Muscle of arm (tissue), 12 donors: ENCODE data around the gene ANXA4. TPM values are rescaled to one million over a fixed set of nuclear protein-coding genes. Genes with fewer than 3 reads are reported as not detected.

Experiments used
- DNase-seq: peaks from one replicate; pipeline ENCODE4 v3.0.0-alpha.2; 2013
- polyA plus RNA-seq, 12 donors: library from polyadenylated mRNA; unstranded; fragments of 120-200 nt; gene quantifications; one replicate each; pipeline ENCODE4 v1.2.1, GENCODE V29; 2013; ENCODE audit not compliant: insufficient read length in 12 of 12

Gene ANXA4
- polyA plus RNA-seq, 12 donors: 24.0 to 68.2 (median 29.4) TPM; not detected in 1

DNA sequence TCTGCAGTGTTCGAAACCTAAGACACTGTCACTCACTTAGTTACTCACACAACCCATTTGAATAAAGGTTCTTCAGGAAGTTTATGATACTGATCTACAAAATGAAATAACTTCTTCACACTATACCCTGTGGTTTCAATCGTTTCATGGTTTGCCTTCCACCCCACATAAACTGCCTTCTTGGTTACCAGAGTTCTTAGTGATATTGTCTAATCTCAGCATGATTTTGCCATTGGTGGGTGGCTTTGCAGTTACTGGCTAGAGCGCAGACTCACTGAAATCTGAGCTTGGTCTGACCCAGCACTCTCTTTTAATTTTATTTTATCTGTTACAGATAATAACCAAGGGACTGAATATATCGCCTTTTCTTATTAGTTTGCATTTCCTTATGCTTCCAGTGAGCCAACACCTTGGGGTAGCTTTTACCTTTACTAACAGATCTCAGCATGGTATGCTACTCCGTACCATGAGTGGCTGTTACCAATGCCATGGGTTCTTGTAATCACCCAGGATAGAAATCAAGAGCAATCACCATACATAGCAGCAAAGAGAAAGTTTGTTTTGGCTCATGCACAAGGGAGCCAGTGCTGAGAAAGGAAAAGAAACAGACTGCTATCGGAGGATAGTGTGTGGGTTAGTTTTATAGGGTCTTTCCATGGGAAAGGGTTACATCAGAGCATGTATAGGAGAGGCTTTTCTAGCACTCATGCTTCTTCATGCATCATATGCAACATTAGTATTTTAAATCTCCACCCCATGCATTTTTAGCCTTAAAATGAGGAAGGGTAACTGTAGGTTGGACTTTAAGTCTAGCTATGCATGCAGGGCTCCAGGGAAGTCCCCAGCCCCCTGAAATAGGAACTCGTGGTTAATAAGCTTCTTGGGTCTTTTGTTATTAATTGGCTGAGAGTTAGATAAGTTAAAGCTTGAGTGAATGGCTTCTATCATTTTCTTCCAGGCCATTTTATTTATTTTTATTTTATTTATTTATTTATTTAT, 33.3 kb downstream of the ANXA4 start:
- DNase-seq: no peak

DNA sequence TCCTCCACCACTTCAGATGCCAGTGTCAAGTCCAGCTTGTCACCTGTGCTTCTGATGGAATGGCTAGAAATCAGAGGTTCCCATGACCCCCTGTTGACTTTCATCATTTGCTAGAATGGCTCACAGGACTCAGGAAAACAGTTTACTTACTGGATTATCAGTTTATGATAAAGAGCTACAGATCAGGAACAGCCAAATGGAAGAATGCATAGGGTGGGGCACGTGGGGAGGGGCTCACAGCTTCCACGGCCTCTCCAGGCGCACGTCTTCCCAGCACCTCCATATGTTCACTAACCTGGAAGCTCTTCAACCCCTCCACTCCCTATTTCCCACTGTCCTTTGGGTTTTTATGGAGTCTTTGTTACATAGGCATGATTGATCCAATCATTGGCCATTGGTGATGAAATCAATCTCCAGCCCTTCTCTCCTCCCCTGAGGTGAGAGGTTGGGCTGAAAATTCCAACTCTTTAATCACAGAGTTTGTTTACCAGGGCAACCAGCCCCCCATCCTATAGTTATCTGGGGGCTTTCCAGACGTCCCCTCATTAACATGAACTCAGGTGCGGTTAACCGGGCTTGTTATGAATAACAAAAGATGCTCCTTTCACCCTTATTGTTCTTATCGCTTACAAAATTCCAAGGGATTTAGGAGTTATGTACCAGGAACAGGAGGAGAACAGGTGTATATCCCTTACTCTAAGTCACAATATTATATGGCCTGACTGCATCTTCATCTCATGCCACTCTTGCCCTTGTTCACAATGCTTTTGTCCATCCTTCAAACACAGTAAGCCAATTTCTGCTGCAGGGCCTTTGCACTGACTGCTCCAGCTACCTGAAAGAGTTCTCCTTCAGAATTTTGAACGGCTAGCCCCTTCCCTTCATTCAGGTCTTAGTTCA, 35.2 kb downstream of the ANXA4 start:
- DNase-seq: no peak

DNA sequence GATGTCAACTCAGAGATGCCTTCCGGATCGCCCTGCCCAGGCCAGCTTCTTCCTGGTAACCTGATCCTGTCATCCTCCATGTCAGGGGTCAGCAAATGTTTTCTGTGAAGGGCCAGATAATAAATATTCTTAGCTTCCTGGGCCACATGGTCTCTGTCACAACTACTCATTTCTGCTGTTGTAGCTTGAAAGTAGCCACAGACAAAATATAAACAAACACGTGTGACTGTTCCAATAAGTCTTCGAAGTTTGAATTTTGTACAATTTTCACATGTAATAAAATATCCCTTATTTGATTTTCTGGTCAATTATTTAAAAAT, 35.8 kb downstream of the ANXA4 start:
- no peak for DNase-seq

DNA sequence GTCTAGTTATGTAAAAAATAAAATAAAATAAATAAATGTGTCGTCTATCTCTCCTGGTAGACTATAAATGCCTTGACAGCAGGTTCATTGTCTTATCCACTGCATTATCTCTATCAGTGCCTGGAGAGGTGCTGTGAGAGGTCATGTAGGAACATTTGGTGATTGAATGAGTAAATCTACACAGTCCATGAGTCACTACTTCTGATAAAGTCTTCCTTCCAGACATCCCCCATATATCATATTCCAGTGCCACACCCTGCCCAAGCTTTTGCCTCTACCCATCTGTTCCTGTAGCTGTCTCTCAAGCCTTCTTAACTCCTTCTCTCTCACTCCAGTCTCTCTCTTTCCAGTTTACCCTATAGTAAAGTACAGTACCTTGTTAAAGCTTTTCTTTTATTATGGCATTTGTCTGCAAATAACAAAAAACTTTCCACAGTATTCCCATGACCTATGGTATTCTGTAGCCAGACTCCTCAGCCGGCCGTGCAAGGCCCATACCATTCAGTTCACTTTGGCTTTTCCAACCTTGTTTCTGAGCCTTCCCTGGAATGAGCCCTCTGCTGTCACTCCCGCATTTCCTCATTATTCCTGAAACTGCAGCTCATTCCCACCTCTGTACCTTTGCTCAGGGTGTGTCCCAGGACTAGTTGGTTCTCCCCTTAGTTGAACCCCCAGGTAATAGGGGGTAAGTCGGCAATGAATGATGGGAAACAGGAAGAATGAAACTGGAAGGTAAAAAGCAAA, 37.5 kb downstream of the ANXA4 start:
- no peak for DNase-seq

DNA sequence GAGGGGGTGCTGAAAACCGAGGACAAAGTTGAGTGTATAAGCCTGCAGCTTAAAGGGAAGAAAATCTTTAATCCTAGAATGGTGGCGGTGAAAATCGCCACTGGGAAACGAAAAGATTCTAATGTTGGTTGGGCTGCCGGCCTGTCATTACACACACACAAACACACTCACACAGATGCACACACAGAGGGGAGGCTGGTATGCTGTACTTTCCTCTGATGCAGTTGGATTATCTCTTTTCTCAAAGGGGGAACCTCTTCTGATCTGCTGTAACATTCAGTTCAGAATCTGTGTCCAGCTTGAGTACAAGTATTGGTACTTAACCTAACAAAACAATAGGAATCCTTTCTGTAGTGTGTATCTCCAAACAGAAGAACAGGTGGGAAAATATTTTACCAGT, 39.0 kb downstream of the ANXA4 start:
- DNase-seq: no peak

DNA sequence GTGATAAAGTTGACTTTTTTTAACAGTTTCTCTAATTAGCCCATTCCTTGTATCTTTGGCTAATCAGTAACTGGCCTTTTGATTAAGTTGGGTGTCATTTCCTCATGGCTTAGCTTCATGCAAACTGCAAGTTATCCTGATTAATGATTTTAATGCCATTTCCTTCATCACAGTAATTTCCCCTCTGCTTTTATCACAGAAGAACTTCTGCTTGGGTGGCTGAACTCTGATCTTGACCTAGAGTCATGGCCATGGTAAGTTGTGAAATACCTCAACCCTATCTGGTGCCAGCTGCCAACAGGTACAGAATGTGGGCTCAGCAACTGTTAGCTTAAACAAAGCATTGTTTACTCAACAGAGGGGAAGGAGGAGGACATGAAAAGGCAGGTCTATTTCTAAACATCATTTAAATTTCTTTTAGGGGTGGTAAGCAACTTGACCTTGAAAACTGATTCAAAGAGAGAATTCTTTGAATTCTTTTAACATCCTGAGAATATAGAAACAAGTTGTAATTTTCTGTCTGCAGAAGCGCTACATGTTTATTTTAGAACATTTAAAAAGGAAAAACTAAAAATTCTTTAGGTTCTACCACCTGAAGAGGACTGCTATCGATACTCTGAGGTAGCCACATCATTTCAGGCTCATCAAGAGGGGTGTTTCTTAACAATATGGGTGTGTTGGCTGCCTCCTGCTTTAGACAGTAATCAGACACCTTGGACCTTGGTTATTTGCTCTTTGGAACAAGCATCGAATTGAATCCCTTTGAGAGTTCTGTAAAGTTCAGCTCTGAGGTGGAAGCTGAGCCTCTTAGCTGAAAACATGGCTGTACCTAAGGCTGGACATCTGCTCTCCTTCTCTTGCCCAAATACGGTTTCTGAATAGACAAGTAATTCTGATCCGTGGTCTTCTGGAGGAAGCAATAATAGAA, 39.7 kb downstream of the ANXA4 start:
- no peak for DNase-seq

DNA sequence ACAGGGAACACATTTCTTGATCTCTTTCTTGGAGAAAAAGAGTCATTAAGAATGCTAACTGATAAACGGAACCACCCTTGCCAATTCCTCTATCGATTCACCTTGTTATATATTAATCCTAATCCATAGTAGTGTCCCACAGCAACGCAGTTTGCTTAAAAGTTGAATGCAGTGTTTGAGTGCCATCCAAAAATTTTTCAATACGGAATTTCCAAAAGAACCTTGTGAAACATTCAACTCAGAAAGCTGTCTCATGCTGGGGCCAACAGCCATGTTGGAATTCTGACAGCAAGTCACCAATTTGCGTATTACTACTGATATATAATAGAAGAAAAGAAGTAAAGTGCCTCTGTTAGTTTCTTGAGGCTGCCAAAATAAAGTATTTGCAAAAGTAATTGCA, 42.3 kb downstream of the ANXA4 start:
- DNase-seq: no peak

DNA sequence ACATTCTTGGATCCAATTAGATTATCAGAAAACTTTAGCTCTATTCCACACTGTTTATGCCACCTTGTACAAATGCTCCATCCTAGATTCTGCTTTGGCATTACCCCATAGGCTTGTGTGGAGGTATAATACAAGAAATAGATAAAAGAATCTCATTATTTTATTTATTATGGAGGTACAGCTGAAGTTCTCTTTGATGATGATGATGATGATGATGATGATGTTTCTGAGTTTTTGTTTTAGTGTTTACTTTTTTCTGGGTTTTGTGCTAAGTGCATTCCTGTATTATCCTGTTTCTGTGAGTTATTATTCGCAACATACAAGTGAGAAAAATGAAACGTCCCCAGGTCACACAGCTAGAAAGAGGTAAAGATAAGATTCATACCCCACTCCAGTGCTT, 43.4 kb downstream of the ANXA4 start:
- no peak for DNase-seq

DNA sequence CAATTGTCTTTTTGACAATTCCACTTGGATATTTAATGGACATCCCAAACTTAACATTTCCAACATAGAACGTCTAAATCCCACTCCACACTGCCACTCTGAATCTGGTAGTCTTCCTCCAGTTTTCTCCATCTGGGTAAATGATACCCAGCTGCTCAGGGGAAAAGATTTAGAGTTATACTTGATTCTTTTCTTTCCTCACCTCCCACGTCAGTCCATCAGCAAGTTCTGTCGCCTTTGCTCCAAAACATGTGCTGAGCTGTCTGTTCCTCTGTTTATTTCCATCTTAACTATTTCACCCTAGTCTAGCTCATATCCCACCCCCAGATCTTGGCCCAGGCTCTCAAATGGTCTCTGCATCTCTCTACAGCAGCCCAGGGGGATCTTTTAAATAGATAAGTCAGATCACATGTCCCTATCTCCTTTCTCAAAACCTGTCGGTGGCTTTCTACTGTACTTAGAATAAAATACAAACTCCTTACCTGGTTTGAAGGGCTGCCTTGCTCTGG, 44.2 kb downstream of the ANXA4 start:
- no peak for DNase-seq

DNA sequence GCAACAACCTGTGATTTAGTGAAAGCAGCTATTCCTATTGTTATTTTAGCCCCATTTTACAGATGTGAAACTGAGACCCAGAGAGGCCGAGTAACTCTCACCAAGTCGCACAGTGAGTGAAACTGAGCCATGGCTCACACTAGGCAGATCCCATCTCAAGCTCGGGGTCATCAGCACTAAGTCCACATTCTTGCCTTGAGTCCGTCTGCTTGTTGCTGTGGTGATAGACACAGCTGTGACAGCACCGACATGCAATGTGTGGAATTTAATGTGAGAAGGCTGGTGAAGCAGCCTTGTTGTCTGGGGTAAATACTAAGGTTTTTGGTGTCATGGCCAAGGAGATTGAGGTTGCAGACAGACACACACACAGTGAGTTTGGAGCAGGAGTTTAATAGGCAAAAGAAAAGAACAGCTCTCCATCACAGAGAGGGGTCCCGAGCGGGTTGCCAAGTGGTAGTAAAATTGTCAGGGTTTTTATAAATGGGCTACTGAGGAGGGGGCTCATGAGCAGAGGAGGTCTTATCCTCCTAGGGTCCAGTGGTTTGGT, 47.3 kb downstream of the ANXA4 start:
- DNase-seq: peak; percentile 46

DNA sequence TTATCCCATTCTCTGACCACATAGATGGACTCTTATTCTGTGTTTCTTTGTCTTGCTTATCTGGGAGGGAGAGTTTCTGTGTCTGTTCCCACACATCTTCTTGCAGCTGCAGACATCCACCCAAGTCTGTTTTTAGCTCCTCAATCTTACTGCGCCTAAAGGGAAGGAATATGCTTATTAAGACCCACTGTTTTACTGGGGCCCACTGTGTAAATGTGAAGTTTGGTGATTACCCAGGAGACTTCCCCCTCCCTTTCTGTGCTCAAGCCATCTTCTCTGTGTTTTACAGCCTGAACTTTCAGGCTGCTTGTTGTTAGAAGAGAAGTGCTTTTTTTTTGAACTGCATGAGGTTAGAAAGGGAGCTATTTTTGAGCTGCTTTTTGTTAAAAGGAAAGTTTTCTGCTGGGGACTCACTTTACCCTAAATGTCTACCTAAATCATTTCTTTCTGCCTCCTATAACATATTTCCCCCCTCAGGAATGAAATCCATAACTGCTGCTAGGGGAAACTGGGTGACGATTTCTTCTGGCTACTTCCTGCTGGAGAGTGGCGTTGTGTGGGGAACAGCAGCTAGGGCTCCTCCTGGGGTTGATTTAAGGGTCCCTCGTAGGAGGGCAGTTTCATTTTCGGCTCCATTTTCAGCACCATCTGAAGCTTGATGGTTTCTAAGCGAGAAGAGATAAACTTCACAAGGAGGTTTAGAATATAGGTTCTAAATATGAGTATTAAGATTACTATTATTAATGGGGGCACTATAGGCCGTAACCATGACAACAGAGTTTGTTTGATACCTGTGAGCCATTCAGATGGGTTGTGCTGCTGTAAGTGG, 48.1 kb downstream of the ANXA4 start:
- DNase-seq: peak; percentile 59

DNA sequence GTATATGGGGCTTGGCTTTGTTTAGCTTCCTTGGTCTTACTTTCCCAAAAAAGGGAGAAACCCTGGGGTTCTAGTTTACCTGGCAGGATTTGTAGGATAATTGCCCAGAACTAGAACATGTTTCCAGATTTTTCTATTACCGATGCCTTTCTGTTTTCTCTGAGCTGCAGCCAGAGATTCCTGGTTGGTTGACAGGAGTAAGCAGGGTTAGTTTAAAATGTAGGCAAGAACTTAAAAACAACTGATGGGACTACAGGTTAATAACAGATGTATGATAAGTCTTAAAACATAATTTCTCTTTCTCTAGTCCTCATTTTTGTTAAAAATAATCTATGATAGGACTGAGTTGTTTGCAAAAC, 48.6 kb downstream of the ANXA4 start:
- DNase-seq: no peak

DNA sequence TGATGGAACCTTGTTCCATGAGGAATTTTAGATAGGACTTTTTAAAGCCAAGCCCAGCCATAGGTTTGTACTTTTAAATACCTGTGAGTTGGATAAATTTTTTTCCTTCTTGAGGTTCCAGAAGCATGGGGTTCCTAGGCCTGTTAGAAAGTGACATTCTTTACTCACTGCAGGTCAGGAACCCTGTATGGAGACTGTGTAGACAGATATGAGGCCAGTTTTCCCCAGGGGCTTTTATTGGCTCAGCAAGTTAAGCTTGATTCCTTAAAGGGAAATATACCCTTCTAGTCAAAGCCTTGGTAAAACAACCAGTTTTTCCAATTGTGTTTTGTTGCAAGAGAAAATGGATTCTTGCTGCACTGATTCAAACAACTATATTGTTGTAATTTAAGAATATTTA, 49.1 kb downstream of the ANXA4 start:
- DNase-seq: peak; percentile 33

DNA sequence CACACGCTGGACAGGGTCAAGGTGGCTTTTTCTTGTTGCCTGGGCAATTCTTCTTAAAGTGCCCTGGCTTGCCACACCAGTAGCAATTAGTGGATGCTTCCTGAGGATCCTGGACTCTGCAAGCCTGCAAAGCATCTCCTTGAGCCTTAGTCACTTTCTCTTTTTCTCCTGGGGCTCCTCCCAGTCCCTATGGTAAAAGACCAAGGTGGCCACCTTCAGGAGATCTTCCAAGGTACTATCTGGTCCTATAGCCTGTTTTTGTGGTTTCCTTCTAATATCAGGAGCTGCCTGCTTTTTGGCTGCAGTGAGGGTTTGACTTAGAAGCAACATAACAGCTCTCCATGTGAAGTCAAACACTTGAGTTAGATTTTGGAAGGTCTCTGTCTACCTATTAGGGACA, 54.2 kb downstream of the ANXA4 start:
- DNase-seq: no peak

DNA sequence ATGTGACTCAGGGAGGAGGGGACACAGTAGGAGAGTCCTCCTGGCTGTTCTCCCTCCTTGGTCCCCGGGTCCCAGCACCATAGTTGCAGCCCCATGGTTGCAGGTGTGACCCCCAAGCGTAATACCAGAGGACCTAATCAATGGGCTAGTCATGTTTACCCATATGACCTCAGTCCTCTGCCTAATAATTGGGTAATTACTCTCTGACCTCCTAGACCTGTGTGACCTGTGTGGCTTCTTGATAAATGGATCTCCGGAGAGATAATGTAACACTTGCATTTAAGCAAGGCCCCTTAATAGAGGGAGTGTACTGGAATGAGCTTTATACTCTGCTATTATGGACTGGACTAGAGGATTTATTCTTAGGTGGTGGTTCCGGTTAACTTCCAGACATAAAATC, 55.3 kb downstream of the ANXA4 start:
- DNase-seq: no peak

DNA sequence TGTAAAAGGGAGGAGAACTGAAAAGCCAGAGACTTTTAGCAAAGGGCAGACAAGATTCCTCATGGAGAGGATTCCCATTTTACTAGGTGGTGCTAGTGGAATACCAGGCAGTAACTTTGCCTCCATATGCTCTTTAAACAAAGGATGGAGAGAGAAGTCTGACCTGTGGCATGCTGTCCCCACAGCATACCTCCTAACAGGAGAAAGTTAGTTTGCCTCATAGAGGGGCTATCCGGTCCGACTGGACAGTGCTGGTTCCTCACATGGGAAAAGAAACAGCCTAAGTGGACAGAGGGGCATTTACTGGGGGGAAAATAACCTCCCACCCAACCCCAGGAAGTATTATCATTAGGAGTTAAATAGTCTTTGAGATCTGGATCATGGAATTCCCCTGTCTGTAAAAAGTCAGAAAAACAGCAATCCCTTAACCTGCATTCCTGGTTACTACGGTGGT, 55.9 kb downstream of the ANXA4 start:
- no peak for DNase-seq

DNA sequence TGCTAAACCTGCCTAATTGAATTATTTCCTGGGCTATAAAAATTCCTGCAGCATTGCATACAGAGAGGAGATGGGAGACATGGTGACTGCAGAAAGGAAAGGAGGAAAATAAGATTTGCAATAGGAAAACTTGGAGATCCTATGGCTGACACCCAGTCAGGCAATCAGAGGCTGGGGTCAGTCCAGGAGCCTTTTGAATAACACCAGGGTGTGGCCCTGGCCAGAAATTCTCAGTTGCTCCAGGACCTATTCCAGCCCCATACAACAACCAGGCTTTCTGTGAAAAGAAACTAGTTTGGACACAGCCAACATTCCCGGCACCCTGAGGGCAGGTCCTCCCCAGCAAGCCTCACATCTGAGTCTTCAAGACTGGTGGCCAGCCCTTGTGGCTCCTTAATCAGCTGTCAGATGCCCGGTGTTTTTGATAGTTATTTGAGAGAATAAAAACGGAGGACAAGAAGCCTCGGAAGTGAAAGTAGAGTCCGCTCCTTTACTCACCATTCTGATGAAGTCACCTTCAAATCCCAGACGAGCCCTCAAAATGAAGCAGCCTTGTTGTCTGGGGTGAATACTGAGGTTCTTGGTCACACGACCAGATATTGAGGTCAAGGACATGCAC, 56.5 kb downstream of the ANXA4 start:
- peak; percentile 49 for DNase-seq

DNA sequence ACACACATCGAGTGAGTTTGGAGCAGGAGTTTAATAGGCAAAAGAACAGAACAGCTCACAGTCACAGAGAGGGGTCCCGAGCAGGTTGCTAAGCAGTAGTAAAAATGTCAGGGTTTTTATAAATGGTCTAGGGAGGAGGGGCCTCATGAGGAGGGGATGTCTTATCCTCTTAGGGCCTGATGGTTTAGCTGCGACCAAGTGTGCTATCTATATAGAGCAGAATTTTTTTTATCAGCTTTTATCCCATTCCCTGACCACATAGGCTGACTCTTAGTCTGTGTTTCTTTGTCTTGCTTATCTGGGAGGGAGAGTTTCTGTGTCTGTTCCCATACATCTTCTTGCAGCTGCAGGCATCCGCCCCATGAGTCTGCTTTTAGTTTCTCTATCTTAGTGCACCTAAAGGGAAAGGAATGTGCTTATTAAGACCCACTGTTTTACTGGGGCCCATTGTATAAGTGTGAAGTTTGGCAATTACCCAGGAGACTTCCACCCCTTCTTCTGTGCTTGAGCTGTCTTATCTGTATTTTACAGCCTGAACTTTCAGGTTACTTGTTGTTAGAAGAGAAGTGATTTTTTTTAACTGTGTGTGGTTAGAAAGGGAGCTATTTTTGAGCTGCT, 57.1 kb downstream of the ANXA4 start:
- peak; percentile 26 for DNase-seq
